NCI-H2196 treated with DMSO at 0.1 percent for 48 hours (cell line): ENCODE data around the gene NHS.
"Not testable (repeated sequence)": the region's sequence is repeated elsewhere in the genome, so short reads cannot be mapped to it uniquely, and the experiment has no call there.

Experiments
- DNase-seq: peaks from one replicate; lab custom pipeline; 2025; ENCODE audit not compliant: unreplicated experiment; lab: John Stamatoyannopoulos, UW

The NHS gene

DNA sequence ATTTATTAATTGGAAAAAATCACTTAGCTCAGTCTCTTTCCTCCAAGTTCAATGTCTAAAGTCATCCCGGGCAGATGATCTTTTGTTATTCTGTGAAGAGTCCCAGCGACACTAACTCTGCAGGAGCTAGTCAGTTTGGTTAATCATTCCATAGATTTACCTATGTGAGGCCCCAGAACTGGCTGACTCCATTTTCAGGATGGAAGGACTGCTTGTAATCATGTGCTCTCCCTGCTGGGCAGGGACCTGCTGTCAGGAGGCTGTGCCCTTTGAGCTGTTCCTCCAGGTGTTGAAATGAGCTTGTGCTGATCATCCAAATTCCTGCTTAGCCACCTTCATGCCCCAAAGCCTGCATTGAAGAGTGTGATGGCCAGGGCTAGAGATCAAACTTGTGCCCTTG is 169.8 kb downstream of the NHS start:
- no peak for DNase-seq

DNA sequence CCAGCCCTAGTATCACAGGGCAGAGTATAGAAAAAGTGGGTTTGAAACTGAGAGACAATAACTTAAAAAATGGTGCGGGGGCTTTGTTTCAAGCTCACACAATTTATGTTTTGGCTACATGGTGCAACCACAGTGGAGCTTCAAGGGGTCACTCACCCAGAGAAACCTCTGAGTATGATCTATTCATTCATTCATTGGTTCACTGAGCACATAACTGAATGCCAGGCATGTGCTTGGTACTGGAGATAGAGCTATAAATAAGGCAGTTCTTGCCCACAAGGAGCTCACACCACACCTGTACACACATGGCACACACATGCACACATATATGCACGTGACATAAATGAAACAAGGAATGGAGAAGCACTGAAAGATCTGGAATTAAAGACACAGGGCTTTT is 171.4 kb downstream of the NHS start:
- no peak for DNase-seq

DNA sequence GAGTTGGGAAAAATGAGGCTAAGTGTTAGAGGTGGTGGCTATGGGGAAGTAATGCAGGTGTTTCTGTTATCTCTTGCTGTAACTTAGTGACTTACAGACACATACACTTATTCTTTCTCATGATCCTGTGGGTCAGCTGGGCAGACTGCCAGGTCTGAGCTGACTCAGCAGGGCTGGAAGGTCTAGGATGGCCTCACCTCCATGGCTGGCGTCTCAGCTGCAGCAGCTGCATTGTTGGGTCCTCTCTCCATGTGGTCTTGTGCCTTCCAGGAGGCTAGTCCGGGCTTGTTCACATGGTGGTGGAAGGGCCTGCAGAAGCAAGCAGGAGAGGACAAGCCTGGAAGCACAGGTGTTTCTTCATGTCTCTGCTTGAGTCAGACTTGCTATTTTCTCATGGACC is 172.7 kb downstream of the NHS start:
- peak; percentile 65 for DNase-seq

DNA sequence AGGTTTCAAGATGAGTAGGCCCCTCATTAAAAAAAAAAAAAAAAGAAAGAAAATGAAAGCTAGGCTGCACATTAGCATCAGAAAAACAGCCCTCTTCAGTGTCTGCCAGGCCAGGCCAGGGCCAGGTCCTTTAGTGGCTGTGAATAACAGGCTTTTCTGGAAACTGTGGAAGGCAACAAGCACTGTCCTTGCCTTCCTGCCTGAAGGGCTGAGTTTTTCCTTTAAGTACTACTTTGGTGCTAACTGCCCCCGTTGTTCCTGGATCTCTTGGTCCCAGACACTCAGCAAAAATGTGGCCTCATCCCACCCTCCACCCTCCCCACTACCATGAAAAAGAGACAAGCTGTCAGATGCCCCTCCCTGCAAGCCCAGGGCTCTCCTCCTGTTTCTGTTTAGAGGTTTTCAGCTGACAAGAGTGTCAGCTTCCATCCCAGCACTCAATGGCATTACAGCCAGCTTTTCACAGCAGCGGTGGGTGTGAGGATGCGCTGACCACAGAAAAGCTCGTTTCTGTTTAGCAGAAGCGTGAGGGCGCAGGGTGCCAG is 174.2 kb downstream of the NHS start:
- no peak for DNase-seq

DNA sequence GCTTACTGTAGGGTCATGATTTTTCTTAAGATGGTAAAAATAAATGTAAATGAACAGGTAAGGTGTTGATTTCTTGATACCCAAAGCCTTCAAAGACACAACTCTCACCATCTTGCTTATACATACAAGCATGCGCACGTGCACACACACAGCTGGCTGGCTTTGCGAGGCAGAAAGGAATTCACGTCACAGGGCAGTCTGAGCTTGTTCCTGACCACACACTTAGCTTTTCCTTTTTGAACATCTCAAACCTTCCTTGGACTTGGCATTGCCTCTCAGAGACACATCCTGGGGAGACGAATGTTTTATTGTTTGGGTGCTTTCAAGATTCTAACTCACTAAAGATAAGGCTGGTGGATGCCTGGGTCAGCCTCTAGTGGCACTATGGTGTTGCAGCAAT is 175.0 kb downstream of the NHS start:
- DNase-seq: no peak

DNA sequence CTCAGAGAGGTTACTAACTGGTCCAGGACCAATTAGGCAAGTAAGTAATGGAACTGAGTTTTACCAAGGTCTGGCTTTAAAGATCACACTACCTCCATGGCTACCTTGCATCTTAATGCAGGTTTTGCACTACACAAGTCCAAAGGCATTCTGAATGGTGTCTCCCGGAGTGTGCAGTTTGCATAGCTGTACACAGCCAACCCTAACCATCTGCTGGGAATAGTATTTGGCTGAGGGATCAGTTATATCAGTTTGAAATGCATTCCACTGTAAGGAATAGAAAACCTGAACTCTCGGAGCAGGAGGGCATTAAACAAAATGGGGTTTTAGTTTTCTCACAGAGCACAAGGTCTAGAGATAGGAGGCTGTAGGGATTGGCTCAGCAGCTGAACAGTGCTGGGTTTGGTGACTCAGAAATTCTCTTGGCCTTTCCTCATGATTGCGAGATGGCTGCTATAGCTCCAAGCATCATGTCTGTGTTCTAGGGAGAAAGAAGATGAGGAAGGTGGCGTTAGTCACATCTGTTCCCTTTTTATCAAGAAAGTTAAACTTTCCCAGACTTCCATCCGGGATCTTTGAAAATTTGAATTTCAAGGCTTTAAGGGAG is 177.1 kb downstream of the NHS start:
- DNase-seq: no peak

DNA sequence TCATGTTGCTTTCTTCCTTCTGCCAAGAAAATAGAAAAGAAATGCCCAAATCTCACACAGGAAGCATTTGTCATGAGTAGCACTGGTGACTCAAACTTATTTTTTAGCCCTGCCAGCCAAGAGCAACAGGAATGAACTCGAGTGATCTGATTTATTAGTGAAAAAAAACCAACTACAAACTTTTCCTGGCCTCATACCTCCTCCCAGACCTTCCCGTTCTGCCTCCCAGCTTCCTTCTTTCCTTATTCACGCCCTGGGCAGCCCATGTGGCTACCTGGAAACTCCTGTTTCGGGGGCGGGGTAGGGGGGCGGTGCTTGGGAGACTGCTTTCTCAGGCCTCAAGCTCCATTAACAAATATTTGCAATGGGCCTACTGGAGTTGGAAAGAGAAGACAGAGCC is 178.5 kb downstream of the NHS start:
- no peak for DNase-seq

DNA sequence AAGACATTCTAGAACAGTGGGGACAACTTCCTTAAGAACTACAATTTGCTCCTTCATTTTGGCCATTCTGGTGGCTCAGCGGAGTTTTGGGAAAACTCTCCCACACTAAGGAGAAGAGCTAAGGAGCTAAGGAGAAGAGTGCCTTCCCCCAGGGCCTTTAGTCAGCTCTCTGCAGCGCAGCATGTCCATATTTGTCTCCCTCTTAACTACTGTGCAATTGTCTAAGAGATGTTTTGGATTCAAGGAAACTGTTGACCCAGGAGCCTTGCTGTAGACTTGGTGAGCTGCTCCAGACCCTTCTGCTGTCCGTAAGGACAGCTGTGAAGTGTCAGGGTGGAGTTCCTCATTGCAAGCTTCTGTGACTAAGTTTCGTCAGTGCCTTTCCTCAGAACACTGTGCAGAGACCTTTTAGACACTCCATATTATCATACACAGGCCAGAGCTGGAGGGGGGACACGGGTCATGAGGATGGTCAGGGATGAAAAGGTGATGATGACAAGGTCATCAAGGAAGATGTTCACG is 179.0 kb downstream of the NHS start:
- DNase-seq: no peak

DNA sequence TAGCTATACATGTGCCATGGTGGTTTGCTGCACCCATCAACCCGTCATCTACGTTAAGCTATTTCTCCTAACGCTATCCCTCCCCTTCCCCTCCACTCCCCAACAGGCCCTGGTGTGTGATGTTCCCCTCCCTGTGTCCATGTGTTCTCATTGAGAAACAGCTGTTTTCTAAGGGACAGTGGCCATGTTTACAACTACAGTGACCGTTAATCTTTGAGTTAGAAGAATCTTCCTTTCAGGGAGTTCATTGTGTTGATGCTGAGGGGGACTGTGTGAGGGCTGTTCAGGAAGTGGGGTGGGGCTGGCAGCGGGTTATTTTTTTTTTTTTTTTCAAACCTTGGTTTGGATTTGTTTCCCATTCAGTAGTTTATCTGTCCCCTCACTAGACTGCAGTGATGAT is 179.9 kb downstream of the NHS start:
- DNase-seq: no peak

DNA sequence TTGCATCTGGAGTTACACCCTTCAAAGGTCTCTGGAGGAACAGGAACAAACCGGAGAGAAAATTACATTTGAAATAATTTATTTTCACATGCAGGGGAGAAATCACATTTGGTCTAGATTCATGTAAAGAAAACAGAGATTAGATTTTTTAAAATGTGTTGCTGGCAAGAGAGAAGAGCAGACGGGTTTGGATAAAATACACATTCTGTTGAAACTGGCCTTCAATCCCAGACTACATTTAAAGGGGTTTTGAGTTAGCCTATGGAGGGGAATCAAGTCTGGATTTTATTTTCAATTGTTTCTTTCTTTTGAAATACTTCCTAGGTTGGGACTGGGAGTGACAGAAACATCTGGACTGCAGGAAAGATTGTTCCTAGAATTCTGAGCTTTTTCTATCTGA is 180.8 kb downstream of the NHS start:
- DNase-seq: no peak

DNA sequence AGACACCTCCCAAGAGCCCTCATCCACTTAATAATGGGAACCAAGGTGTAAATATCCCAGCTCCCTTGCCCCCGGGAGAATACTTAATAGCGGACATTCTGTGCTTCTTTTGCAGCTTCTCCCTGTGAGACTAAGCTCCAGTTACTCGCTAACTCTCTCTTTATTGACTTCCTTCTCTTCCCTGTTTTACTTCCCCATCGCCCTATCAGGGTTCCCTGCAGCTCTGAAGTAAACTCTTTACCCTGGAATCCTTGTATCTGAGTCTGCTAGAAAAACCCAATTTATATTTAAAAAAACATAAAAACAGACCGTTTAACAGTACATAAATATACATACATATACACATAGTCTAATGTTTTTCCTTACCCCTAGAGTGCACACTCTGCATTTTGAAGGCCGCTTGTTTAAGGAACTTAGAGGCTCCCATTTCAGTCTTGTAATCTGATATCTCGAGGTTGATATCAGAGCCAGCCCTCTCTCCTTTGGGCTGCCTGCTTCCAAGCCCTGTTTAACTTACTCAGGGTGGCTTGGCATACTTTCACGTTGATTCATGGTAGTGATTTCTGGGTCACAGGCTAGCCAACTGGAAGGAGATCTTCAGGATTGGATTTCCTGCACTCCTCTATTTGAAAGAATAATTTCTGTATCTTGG is 184.9 kb downstream of the NHS start:
- DNase-seq: no peak

DNA sequence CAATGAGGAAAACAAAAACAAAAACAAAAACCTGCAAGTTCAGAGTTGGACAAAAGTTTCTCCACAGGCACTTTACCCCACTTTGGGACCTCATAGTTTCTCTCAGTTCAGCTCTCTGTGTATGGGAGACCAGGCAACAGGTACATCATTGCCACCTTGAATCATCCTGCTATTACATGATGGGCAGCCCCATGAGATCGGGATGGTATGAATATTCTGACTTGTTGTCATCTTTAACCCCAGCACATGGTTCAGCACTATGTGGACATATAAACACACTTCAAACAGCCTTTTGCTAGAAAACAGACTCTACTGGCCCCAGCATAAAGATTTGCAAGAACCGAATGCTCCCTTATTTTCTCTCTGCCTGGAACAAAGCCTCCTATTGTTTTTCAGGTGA is 185.4 kb downstream of the NHS start:
- DNase-seq: no peak

DNA sequence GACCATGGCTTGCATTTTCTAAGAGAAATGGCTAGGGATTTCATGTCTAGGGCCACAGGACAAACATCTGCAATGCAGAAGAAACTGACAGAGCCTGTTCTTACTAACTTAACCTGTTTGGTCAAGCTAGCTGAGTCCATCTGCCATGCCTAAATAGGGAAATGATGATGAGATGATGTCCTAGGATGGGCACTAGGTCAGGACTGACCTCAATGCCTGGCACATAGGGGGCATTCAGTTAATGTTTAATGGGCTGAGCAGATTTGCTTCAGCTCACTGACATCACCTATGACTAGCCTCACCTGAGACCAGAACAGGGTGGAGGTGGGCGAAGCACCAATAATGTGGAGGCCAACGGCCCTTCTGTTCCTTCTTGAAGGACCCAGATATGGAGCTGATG is 188.1 kb downstream of the NHS start:
- no peak for DNase-seq

DNA sequence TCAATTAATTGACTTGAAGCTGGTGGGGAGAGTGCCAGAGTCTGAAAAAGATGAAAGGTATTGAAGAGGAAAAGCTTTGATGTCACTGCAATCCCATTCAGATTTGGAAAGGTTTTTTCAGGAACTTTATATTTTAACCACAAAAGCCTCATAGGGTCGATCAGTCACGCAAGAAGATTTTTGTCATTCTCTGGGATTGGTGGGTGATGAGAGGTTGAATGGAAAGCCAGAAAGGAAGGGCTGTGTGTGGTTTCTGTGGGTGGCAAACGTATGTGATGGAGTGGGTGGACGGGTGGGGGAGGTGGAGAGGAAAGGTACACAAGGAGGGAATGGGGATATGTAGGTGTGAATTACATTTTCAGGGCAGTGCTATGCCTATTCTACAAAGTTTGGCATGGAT is 188.5 kb downstream of the NHS start:
- no peak for DNase-seq

DNA sequence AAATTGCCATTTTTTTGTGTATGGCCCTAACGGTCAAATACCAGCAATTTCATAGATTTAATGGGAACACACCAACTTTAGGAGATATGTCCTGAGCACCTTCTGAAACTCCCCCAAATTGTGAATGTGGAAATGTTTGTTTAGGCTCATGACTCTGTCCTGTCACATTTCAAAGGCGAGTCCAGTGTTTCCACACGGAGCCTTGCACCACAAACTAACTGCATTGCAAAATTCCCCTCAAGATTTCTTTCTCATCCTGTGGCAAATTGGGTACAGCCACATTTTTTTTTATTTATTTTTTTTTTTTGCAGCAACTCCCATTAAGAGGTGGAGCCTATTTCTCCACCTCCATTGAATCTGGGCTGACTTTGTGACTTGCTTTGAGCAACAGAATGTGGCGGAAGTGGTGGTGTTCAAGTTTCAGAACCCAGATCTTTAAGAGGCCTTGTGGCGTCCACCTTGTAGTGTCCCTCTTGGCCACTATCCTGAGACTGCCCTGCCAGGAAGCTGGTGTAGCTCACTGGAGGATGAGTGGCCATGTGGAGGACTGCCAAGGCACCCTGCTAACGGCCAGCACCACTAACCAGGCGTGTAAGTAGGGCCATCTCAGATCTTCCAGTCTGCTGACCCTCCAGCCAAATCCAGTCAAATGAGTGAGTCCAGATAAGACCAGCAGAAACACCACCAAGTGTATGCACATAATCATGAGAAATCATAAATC is 189.8 kb downstream of the NHS start:
- DNase-seq: no peak

DNA sequence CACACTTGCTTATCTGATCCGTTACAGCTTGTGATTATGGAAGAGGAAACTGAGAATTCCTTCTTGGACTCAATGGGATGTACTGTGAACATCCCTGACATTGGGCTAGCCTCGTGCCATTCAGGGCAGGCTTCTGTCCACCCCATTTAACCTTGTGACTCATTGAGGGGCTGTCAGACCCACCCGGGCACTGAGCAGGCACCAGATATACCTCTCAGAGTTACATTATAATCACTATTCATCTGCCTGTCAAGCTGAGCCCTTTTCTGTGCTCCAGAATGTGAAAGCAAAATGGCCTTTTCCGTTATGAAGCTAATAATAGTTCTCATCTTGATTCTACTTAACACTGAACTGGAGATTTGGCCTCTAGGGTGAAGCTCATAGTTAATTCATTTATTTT is 191.7 kb downstream of the NHS start:
- no peak for DNase-seq

DNA sequence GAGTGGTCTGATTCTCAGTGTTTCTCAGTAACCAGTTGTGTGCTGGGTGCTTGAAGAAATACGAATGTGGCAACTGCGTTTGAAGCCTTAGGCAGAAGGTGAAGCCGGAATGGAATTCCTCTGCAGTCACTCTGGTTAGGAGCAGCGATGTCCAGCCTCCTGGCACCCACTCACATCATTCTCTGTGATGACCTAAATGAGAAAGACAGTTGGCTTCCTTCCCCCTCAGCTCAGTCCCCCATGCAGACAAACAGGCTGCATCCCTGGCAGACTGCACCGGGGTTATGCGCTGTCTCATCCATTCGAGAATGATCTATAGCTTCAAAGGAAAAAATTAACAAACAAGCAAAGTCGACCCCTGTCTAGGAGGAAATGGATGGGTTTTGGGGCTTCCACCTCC is 192.2 kb downstream of the NHS start:
- no peak for DNase-seq

DNA sequence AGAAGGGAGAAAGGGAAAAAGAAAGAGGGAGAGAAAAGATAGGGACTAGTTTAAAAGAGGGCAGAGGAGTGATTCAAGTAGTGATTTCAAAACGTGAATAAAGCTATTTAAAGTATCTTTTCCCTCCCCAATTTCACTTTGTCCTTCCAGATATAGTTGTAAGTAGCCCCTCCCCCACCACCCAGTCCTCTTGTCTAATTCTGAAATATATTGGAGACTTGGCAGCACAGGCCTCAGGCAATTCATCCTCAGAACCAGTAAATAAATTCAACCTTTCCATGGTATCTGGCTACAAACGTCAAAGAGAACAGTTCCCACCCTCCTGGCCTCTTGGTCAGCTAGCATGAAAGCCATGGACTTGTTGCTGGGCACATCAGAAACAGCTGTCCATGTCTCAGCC is 192.8 kb downstream of the NHS start:
- DNase-seq: no peak

DNA sequence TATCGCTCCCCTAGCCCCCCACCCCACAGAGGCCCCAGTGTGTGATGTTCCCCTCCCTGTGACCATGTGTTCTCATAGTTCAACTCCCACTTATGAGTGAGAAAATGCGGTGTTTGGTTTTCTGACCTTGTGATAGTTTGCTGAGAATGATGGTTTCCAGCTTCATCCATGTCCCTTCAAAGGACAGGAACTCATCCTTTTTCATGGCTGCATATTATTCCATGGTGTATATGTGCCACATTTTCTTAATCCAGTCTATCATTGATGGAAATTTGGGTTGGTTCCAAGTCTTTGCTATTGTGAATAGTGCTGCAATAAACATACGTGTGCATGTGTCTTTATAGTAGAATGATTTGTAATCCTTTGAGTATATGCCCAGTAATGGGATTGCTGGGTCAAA is 193.8 kb downstream of the NHS start:
- not testable (repeated sequence) for DNase-seq

DNA sequence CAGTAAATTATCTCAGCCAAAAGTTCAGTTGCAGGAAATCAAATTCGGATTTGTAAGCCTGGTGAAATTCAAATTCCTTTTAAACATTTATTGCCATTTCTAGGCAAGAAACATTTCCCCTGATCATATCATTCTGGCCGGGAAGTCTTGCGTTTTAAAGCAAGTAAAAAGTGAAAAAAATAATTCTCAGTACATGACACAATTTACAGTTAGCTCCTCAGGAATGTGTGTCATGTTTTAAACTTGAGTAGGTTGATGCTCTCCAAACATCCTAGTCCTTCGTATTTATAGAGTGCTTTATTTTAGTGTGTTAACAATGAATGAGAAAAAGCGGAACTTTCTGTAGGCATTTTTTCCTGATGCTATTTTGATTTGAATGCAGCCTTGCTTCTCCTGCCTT is 204.0 kb downstream of the NHS start:
- DNase-seq: no peak

DNA sequence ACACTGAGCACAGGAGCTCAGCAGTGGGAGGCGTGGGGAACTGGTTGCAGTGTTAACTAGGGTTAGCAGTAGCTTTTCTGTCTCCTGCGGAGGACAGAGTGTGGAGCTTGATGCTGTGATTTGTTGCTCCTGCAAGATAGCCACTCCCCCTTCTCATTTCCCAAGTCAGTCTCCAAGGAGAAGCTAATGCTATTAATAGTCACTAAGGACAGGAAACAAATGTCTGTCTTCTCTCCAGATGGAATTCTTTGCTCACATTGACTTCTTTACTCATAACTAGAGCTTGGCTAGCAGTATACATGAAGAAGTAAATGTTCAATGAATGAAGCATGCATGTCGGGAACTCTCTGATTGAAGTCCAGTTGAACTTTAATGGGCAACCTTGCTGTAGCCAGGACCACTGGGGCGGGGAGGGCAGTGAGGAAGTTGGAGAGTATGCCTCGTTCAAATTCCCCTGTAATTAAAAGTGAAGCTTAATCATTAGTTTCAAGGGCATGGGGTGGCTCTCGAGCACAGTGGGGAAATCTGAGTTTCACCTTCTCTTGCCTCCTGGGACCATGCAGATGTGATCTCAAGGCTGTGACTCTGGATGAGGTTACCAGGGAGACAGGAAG is 205.6 kb downstream of the NHS start:
- no peak for DNase-seq

DNA sequence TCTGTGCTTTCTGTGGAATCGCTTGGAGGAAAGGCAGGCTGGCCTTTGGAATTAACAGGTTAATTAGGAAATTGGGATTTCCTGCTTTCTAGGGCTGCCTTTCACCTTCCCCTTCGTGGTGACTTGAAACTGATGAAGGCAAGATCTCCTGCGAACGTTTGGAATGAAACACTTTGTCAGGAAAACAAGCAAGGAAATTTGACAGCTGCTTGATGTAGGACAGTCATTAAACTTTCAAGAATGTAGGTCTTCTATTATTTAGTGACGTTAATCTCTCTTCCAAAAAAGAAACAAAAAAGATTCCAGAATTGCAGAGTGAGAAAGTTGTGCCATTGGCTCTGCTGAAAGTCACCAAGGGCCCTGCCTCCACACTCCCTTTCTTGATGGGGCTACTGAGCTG is 206.6 kb downstream of the NHS start:
- no peak for DNase-seq
